MM.1S (cell line): ENCODE measurements around the gene PEX14.

ENCODE experiments used
- CTCF ChIP-seq: fragments of 300-600 bp; sonication (generic); IDR thresholded peaks from 2 replicates; pipeline ENCODE4 v1.5.1; 2016; ENCODE audit warnings: antibody characterized with exemption, low read length, mixed read lengths
- EZH2 ChIP-seq: fragments of 300-600 bp; sonication (generic); optimal IDR thresholded peaks from 2 replicates; pipeline ENCODE3; 2017; ENCODE audit warnings: low read depth, mild to moderate bottlenecking, antibody characterized with exemption, low read length, mixed read lengths
- EZH2phosphoT487 ChIP-seq: fragments of 300-600 bp; sonication (generic); IDR thresholded peaks from 2 replicates; pipeline ENCODE4 v1.6.1; 2018; ENCODE audit warnings: antibody characterized with exemption, low read length

GRCh38 chr1:10655002-10655401 lies 180.3 kb downstream of the PEX14 start:
- TF ChIP-seq CTCF (no peak), EZH2 (no peak), EZH2phosphoT487 (no peak)
